ENCODE results near the gene HOXB9.

Gene HOXB9

GRCh38 chr17:48597778-48598631, 28.2 kb downstream of the HOXB9 start:
- no peak for DNase-seq (ENCODE audit: low read depth, low spot score)

- no peak for DNase-seq (ENCODE audit: low read depth, low spot score)
Measured at GRCh38 chr17:48597528-48597777, 28.7 kb downstream of the HOXB9 start.

DNA sequence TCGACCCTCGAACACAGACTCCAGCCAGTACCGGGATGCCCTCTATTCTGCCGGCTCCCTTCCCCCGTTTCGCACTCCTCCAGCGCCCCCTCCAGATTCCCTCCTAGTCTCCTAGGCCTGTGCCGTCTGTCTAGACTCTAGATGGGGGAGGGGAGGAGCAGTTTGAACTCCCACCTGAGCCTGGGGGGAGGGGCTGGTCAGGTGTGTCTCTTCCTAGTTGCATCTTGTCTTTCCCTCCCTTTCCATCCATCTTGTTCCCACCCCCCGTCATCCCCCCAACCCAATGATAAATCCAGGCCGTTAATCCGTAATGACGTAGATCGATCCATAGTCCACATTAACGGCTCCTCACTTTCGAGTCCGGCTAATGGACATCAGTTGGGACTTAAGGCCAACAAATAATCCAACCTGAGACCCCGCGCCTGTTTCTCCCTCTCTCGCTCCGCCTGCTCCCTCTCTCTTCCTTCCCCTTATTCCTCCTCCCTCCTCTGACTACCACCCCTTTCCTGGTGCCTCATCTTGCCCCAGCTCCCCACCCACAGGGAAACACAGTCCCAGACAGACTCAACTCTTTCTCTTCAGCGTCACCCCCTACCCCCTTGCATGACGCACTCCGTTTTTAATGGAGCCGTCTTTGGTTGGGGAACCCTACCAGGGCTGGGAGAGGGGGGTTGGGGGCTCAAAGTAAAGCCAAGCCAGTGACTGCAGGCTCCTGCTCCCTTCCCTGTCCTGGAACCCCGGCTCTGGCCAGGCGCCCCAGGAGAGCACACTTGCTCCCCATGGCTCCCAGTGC, 29.2 kb downstream of the HOXB9 start:
- DNase-seq (ENCODE audit: low read depth, low spot score) = no peak

GRCh38 chr17:48596000-48596734, 30.0 kb downstream of the HOXB9 start:
- no peak for DNase-seq (ENCODE audit: low read depth, low spot score)

GRCh38 chr17:48595278-48595999, 30.7 kb downstream of the HOXB9 start:
- DNase-seq (ENCODE audit: low read depth, low spot score) = no peak

- DNase-seq (ENCODE audit: low read depth, low spot score) = no peak
Measured at GRCh38 chr17:48594538-48595277, 31.4 kb downstream of the HOXB9 start.

GRCh38 chr17:48593840-48594537, 32.2 kb downstream of the HOXB9 start:
- DNase-seq (ENCODE audit: low read depth, low spot score) = peak; percentile 58

GRCh38 chr17:48593126-48593829, 32.9 kb downstream of the HOXB9 start, which contains the start of gene HOXB5:
TSS of gene HOXB5 (minus strand) at chr17:48593779. CDS start at chr17:48593682, 97 bp downstream.
- no peak for DNase-seq (ENCODE audit: low read depth, low spot score)

GRCh38 chr17:48592577-48592976, 33.6 kb downstream of the HOXB9 start:
- DNase-seq (ENCODE audit: low read depth, low spot score) = no peak

DNA sequence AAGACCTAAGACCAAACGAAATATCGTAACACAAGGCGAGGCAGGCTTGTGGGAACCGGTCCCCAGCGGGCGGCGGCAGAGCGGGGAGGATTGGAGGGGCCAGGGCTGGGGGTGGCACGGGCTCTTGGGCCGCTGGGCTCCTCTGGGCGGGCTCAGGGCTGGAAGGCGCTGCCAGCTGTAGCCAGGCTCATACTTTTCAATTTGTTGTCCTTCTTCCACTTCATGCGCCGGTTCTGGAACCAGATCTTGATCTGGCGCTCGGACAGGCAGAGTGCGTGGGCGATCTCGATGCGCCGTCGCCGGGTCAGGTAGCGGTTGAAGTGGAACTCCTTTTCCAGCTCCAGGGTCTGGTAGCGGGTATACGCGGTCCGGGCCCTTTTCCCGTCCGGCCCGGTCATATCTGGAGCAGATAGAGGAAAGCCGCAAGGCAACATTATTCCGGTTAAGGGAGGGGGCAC, 34.1 kb downstream of the HOXB9 start:
- DNase-seq (ENCODE audit: low read depth, low spot score) = no peak

- DNase-seq (ENCODE audit: low read depth, low spot score) = no peak
Measured at GRCh38 chr17:48591255-48592056, 34.7 kb downstream of the HOXB9 start.

DNA sequence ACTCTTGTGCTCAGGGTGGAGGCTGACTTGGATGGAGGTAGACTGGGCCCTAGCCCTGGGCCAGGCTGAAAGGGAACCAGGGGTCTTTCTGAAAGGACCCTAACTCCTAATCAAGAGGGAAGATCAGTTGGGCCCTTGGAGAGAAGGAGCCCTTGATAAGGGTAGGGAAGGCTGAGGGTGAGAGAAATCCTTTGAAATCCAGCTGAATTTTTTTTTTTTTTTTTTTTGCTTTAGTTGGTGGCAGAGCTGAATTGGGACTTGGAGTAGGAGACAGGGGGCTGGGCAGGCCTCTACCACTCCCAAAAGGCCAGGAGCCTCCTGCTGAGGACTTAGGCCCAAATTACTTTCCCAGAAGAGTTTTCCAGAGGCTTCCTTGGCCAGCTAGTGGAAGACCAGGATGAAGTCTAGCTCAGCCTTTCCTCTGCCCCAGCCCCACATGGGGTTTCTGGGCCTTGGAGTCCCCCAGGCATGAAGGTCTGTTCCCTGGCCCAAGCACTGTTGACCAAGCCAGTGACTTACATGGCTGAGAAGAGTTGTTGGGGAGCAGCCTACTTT, 35.5 kb downstream of the HOXB9 start:
- DNase-seq (ENCODE audit: low read depth, low spot score) = no peak

GRCh38 chr17:48589831-48590606, 36.1 kb downstream of the HOXB9 start, which contains the start of gene HOXB3:
TSS of gene HOXB3 (minus strand) at chr17:48590241. CDS start at chr17:48552474, 37,767 bp downstream.
- DNase-seq (ENCODE audit: low read depth, low spot score) = no peak

GRCh38 chr17:48589060-48589830, 36.9 kb downstream of the HOXB9 start:
- no peak for DNase-seq (ENCODE audit: low read depth, low spot score)

DNA sequence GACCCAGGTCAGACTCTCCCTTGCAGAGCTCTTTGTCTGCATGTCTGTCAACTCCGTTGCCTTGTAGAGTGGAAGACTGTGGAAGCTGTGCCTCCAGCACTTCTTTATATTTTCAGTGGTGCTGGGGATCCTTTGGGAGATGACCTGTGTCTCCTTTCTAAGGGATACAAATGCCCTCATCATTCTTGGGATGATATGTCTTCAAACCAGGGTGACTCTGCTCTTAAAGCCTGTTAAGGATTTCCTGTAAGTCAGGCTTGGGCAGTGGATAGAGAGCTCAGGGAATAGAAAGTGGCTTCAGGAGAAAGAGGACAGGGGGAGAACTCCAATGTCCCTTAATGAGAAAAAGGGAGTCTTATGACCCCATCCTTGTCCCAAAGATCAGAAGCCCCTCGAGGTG, 37.6 kb downstream of the HOXB9 start:
- no peak for DNase-seq (ENCODE audit: low read depth, low spot score)

DNA sequence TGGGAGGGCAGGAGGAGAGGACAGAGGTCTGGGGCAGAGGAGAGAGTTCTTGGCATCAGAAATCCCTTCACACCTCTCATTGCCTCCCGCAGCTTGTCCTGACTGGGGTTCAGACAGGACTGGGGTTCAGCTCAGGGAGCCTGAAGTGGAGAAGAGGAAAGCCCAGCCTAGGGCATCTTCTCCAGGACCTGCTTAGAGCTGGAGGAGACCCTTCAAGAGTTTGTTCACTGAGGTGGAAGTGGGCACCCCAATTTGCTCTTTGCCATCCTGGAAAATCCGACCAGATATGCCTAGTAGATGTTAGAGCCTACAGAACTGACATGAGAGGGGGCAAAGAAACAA, 38.1 kb downstream of the HOXB9 start:
- no peak for DNase-seq (ENCODE audit: low read depth, low spot score)

Measured in activated CD4-positive, CD25-positive, alpha-beta regulatory T cell treated with anti-CD3 and anti-CD28 coated beads, Interleukin-2, amount 50 U/mL, for 16 hours (primary cell).